Spleen (tissue), 11 donors: Measurements from ENCODE around the gene MLF2. TPM values are rescaled to one million over a fixed set of nuclear protein-coding genes. Genes with fewer than 3 reads are reported as not detected.

Source experiments
- DNase-seq: peaks from one replicate; pipeline ENCODE4 v3.0.0-alpha.2; 2020
- H3K27ac ChIP-seq, 8 donors: fragments of 200-600 bp; sonication (generic) in 7 of 8; 1 replicate in 4 of 8; 2 replicates in 4 of 8; pipeline versions ENCODE4 v1.5.0 to v1.8.0; 2016 to 2021; ENCODE audit warnings: inconsistent platforms in 4 of 8, mild to moderate bottlenecking in 4 of 8, moderate library complexity in 1 of 8
- H3K27me3 ChIP-seq, 7 donors: fragments of 200-600 bp; sonication (generic) in 6 of 7; replicated peaks in 1 of 7; 1 replicate in 4 of 7; 2 replicates in 3 of 7; pipeline versions ENCODE4 v1.5.0 to v1.8.0; 2016 to 2021; ENCODE audit warnings: inconsistent platforms in 3 of 7, mild to moderate bottlenecking in 1 of 7
- H3K36me3 ChIP-seq, 6 donors: fragments of 200-600 bp; sonication (generic) in 5 of 6; 1 replicate in 4 of 6; 2 replicates in 2 of 6; pipeline versions ENCODE4 v1.5.0 to v1.8.0; 2016 to 2021; ENCODE audit warnings: inconsistent platforms in 2 of 6
- H3K4me1 ChIP-seq, 6 donors: fragments of 200-600 bp; sonication (generic) in 5 of 6; 1 replicate in 3 of 6; 2 replicates in 3 of 6; pipeline versions ENCODE4 v1.5.0 to v1.8.0; 2016 to 2021; ENCODE audit warnings: inconsistent platforms in 3 of 6
- H3K4me3 ChIP-seq, 8 donors: fragments of 200-600 bp; sonication (generic) in 7 of 8; 1 replicate in 4 of 8; 2 replicates in 4 of 8; pipeline versions ENCODE4 v1.5.0 to v1.8.0; 2016 to 2021; ENCODE audit warnings: inconsistent platforms in 4 of 8, mild to moderate bottlenecking in 4 of 8, moderate library complexity in 2 of 8
- H3K9me3 ChIP-seq, 8 donors: fragments of 200-600 bp; sonication (generic) in 7 of 8; 1 replicate in 4 of 8; 2 replicates in 4 of 8; pipeline versions ENCODE4 v1.5.0 to v1.8.0; 2016 to 2021; ENCODE audit warnings: inconsistent platforms in 4 of 8
- POLR2A ChIP-seq, 3 donors: fragments of 450-650 bp; IDR thresholded peaks; one replicate each; pipeline ENCODE4 v1.5.1; 2017; ENCODE audit warnings: antibody characterized with exemption in 3 of 3, mild to moderate bottlenecking in 1 of 3
- POLR2AphosphoS5 ChIP-seq, 3 donors: sonication (generic); formaldehyde crosslinking; IDR thresholded peaks; one replicate each; pipeline ENCODE4 v1.5.1; 2017; ENCODE audit warnings: antibody characterized with exemption in 3 of 3
- WGBS, 5 donors: extraction: QIAGEN DNeasy Blood & Tissue Kit in 3 of 5; methylation state at CpG; one replicate each; pipeline versions ENCODE4 v1.1.5 to v1.1.7; 2013 to 2018; 5-methylcytosine and 5-hydroxymethylcytosine counted together
- intact Hi-C: fragments of 100-400 bp; cut with DNase I; formaldehyde crosslinking; loops from one replicate; pipeline ENCODE4 v1.15.0; 2023; ENCODE audit warnings: low total_unique reads
- polyA plus RNA-seq, 3 donors: library from polyadenylated mRNA; stranded (reverse); fragments of 200-250 nt; gene quantifications; one replicate each; pipeline ENCODE4 v1.2.1, GENCODE V29; 2013
- total RNA-seq, 7 donors: library from RNA; depleted of rRNA in 3 of 7; stranded (reverse); fragments of >200 nt in 3 of 7; fragmentation: NEBNext Ultra II Directional in 4 of 7; extraction: Animal tissue kit (Norgen Biotek cat#: 25700) in 4 of 7; gene quantifications; one replicate each; pipeline versions ENCODE4 v1.1.0 to v1.2.1, GENCODE V29; 2016 to 2021
- TF ChIP-seq, protein P1 (sequence below), 11 experiments: fragments of 200-600 bp in 7 of 11; fragments of 450-650 bp in 4 of 11; sonication (generic) in 4 of 11; IDR thresholded peaks in 8 of 11; conservative IDR thresholded peaks in 3 of 11; 1 replicate in 7 of 11; 2 replicates in 4 of 11; pipeline versions ENCODE4 v1.4.0 to v1.8.0; 2016 to 2021; ENCODE audit warnings: antibody characterized with exemption in 11 of 11, inconsistent platforms in 4 of 11, mild to moderate bottlenecking in 1 of 11
- donor health status: healthy with polysubstance abuse.
- donor health status: DM: no; HTN: no; CAD: no; lungs with moderate emphysema.
- donor health status: DM: no; HTN: no; CAD: no.
- donor health status: Bipolar disorder and iron deficiency.
- donor health status: healthy.
- donor health status: DM: no; HTN: no; CAD: no.
- donor health status: DM: yes; HTN: yes; CAD: no.

MLF2 gene
- total and polyA plus RNA-seq, 10 donors = 78.0 to 123 (median 104) TPM

DNA sequence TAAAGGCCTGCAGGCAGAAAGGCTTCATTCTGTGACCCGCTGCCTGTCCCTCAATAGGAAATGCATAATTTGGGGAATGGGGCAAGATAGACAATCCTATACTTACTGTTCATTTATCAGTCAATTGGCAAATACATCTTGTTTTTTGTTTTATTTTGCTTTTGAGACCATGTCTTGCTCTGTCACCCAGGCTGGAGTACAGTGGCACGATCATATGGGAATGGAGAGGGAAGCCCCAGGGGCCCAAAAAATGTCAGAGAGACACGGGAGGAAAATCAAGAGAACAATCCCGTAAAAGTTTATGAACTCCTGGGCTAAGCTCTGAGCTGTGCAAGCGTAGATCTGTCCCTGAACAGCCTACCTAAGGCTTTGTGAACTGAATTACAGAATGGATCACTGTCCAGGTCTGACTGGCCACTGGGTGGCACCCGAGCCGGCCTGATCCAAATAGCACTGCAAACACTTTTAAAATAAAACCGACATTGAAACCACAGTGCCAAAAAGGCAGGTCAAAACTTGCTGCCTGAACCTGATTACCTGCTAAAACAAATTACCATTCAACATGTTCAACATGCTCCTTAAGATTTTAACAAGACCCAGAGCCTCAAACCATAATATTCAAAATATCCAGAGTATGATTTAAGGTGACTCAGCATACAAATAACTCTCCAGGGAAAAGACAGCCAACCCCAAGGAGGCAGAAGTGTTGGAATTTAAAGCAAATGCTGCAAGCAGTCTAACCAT, 17.3 kb downstream of the MLF2 start:
- no peak overlapping the region for H3K27ac ChIP-seq
- intact Hi-C loops = no loop called here
- no peaks in the 10 kb centered on the region for H3K27me3 ChIP-seq
- peak; percentile 82 for DNase-seq
- no peak overlapping the region for H3K4me3 ChIP-seq
- WGBS, 5 donors = 43 to 53% (median 49%) methylated on average over 8 of the region's 8 CpGs
- peaks cover 5 to 46% (median 28%) of the 10 kb centered on the region in 6 donors for H3K36me3 ChIP-seq
- H3K4me1 ChIP-seq = peaks cover 0 to 20% (median 9%) of the 10 kb centered on the region in 6 donors
- no peaks in the 10 kb centered on the region for H3K9me3 ChIP-seq
- peak in 1 of 3 donors; percentile 27 for TF ChIP-seq POLR2AphosphoS5 (IDR thresholded peaks at IDR 0.05)
- TF ChIP-seq, protein P1, sequence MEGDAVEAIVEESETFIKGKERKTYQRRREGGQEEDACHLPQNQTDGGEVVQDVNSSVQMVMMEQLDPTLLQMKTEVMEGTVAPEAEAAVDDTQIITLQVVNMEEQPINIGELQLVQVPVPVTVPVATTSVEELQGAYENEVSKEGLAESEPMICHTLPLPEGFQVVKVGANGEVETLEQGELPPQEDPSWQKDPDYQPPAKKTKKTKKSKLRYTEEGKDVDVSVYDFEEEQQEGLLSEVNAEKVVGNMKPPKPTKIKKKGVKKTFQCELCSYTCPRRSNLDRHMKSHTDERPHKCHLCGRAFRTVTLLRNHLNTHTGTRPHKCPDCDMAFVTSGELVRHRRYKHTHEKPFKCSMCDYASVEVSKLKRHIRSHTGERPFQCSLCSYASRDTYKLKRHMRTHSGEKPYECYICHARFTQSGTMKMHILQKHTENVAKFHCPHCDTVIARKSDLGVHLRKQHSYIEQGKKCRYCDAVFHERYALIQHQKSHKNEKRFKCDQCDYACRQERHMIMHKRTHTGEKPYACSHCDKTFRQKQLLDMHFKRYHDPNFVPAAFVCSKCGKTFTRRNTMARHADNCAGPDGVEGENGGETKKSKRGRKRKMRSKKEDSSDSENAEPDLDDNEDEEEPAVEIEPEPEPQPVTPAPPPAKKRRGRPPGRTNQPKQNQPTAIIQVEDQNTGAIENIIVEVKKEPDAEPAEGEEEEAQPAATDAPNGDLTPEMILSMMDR (IDR thresholded peaks at IDR 0.05 in 8 of 11, conservative IDR thresholded peaks at IDR 0.05 in 3 of 11) = peak; percentile 29 to 73 (median 58)
- no peak for TF ChIP-seq POLR2A (IDR thresholded peaks at IDR 0.05)

GRCh38 chr12:6734506-6735387, 18.2 kb downstream of the MLF2 start:
- Histone ChIP-seq H3K27ac (peak overlapping the region in 2 of 8 donors; percentile 4 to 17), H3K4me1 (peaks cover 0 to 20% (median 9%) of the 10 kb centered on the region in 6 donors), H3K9me3 (no peaks in the 10 kb centered on the region), H3K4me3 (no peak overlapping the region), H3K27me3 (no peaks in the 10 kb centered on the region), H3K36me3 (peaks cover 7 to 55% (median 36%) of the 10 kb centered on the region in 6 donors)
- intact Hi-C loops = no loop called here
- WGBS, 5 donors = 63 to 91% (median 77%) methylated on average over 10 of the region's 10 CpGs
- TF ChIP-seq POLR2AphosphoS5 (IDR thresholded peaks at IDR 0.05) = no peak
- TF ChIP-seq, protein P1 (IDR thresholded peaks at IDR 0.05 in 8 of 11, conservative IDR thresholded peaks at IDR 0.05 in 3 of 11) = no peak
- TF ChIP-seq POLR2A (IDR thresholded peaks at IDR 0.05) = no peak
- DNase-seq = peak; percentile 48

GRCh38 chr12:6730169-6730568, 22.8 kb downstream of the MLF2 start:
- TF ChIP-seq POLR2AphosphoS5 (IDR thresholded peaks at IDR 0.05) = no peak
- TF ChIP-seq, protein P1 (IDR thresholded peaks at IDR 0.05 in 8 of 11, conservative IDR thresholded peaks at IDR 0.05 in 3 of 11) = no peak
- TF ChIP-seq POLR2A (IDR thresholded peaks at IDR 0.05) = no peak
- peak; percentile 37 for DNase-seq
- Histone ChIP-seq H3K27me3 (no peaks in the 10 kb centered on the region), H3K36me3 (peaks cover 7 to 96% (median 60%) of the 10 kb centered on the region in 6 donors), H3K4me1 (peaks cover 0 to 42% (median 9%) of the 10 kb centered on the region in 6 donors), H3K9me3 (no peaks in the 10 kb centered on the region), H3K27ac (no peak overlapping the region), H3K4me3 (no peak overlapping the region)
- intact Hi-C loops = no loop called here
- 88 to 94% (median 93%) methylated on average over 7 to 8 of the region's 8 CpGs for WGBS, 5 donors
